AG04449 (cell line): Measurements from ENCODE around the gene FN3KRP.

Source experiments
- CTCF ChIA-PET: fragments of 350-600 bp; formaldehyde crosslinking; extraction: SDS; loops from one replicate; lab custom pipeline; 2021; ENCODE audit warnings: antibody characterized with exemption; lab: Yijun Ruan, JAX
- POLR2A ChIA-PET: fragments of 400-600, 350-600 bp; formaldehyde crosslinking; extraction: SDS; loops from one replicate; lab custom pipeline; 2020; ENCODE audit warnings: antibody characterized with exemption, inconsistent platforms; lab: Yijun Ruan, JAX
- DNase-seq: peaks from one replicate; pipeline ENCODE4 v3.0.0-alpha.2; 2010; ENCODE audit warnings: low read depth, low spot score
- H3K4me3 ChIP-seq: 2 replicates; pipeline ENCODE4 v1.5.1; 2011; ENCODE audit warnings: low read depth, mild to moderate bottlenecking, control low read depth, low read length
- TF ChIP-seq, protein P1 (sequence below): IDR thresholded peaks from one replicate; pipeline ENCODE4 v1.5.1; 2011; ENCODE audit warnings: mild to moderate bottlenecking, moderate library complexity, low read length, control low read depth, inconsistent platforms; ENCODE audit not compliant: insufficient read depth; ENCODE audit errors: missing control alignments

The FN3KRP gene

DNA sequence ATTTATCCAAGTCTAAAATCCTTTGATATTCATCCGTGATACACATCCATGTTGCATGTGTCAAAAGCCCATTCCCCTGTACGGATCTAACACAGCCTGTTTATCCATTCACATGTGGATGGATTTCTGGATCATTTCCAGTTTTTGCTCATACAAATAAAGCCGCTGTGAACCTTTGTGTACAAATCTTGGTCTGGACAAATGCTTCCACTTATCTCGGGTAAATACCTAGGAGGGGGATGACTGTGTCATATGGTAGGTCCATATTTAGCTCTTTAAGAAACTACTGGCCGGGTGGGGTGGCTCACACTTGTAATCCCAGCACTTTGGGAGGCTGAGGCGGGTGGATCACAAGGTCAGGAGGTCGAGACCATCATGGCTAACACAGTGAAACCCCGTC lies 29.0 kb downstream of the FN3KRP start:
- ChIA-PET CTCF (no interaction called here), POLR2A (no interaction called here)
- no peak for DNase-seq
- no peak overlapping the region for H3K4me3 ChIP-seq
- TF ChIP-seq, protein P1, sequence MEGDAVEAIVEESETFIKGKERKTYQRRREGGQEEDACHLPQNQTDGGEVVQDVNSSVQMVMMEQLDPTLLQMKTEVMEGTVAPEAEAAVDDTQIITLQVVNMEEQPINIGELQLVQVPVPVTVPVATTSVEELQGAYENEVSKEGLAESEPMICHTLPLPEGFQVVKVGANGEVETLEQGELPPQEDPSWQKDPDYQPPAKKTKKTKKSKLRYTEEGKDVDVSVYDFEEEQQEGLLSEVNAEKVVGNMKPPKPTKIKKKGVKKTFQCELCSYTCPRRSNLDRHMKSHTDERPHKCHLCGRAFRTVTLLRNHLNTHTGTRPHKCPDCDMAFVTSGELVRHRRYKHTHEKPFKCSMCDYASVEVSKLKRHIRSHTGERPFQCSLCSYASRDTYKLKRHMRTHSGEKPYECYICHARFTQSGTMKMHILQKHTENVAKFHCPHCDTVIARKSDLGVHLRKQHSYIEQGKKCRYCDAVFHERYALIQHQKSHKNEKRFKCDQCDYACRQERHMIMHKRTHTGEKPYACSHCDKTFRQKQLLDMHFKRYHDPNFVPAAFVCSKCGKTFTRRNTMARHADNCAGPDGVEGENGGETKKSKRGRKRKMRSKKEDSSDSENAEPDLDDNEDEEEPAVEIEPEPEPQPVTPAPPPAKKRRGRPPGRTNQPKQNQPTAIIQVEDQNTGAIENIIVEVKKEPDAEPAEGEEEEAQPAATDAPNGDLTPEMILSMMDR = no peak

DNA sequence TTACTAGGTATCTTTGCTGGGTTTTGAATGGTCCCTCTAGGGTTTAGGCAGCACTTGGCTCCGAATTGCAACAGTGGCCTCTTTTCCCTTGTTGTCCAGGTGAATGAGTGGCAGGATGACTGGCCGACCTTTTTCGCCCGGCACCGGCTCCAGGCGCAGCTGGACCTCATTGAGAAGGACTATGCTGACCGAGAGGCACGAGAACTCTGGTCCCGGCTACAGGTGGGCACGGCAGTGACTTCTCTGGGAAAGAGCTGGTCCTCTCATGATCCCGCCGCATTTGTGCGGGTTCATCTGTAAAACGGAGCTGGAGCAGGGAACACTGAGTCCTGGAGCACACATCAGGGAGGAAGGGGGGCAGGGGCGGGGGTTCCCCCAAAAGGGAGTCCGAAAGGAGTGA lies 32.2 kb downstream of the FN3KRP start:
- POLR2A ChIA-PET = no interaction called here

DNA sequence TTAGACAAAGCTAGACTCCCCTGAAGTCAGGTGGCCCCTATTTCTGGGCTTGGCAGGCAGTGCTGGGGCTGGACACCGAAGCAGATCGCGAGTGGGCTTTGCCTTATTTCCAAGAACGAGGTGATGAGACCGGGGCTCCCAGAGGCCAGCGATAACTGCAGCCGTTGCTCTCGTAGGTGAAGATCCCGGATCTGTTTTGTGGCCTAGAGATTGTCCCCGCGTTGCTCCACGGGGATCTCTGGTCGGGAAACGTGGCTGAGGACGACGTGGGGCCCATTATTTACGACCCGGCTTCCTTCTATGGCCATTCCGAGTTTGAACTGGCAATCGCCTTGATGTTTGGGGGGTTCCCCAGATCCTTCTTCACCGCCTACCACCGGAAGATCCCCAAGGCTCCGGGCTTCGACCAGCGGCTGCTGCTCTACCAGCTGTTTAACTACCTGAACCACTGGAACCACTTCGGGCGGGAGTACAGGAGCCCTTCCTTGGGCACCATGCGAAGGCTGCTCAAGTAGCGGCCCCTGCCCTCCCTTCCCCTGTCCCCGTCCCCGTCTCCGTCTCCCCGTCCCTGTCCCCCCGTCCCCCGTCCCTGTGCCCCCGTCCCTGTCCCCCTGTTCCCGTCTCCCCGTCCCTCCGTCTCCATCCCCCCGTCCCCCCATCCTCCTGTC lies 33.9 kb downstream of the FN3KRP start:
- CTCF ChIA-PET = no interaction called here
- TF ChIP-seq, protein P1 = no peak
- POLR2A ChIA-PET = no interaction called here
- no peak overlapping the region for H3K4me3 ChIP-seq
- DNase-seq = no peak

More for the DNA sequence above, 32.2 kb downstream of the FN3KRP start:
- H3K4me3 ChIP-seq = no peak overlapping the region
- CTCF ChIA-PET = interaction anchor here (1.1 kb wide), 1 partner anchor 33 kb away, joined by 3 read pairs; no protein-coding TSS in a partner anchor
- TF ChIP-seq, protein P1 = no peak
- DNase-seq = no peak

DNA sequence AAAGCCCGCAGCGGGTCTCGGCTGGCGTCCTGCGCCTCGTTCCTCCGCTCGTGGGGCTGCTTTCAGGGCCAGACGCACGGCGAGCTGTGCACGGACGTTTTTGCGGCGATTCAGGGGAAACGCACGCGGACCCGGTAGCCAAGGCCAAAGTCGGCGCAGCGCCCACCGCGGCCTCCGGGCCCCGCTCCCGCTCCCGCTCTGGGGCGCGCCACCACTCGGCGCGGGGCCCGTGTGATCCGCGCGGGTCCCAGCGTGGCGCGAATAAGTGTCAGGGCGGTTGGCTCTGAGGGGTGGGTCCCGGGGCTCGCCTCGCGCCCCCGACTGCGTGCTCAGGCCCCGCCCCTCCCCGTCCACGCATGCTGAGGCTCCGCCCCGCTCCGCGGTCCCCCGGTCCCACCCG lies 34.7 kb downstream of the FN3KRP start:
- H3K4me3 ChIP-seq = peak overlapping the region; percentile 63
- TF ChIP-seq, protein P1 = no peak
- DNase-seq = no peak
- CTCF ChIA-PET = no interaction called here
- POLR2A ChIA-PET = no interaction called here

DNA sequence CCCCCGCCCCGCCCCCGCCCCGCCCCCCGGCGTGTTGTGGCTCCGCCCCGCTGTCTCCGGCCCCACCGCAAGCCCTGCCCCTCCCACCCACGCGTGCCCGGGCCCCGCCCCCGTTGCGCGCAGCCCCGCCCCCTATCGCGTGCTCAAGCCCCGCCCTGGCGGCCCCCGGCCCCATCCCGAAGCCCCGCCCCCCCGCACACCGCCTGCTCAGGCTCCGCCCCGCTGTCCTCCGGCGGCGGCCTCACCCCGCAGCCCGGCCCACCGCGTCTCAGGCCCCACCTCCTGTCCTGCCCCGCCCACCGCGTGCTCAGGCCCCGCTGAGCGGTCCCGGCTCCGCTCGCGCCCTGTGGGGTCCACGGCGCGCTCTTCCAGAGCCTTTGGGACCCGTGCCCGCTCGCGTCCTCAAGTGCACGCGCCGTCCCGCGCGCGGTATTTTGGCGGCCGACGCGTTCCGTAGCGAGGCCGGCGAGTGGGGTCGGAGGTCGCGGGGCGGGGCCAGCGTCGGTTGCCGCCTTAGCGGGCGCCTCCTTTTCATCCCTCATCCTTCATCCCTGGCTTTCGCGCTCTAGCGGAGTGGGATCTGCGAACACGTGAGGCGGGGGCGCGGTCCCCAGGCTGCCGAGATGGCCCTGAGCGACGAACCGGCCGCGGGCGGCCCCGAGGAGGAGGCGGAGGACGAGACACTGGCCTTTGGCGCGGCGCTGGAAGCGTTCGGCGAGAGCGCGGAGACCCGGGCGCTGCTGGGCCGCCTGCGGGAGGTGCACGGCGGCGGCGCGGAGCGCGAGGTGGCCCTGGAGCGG lies 35.3 kb downstream of the FN3KRP start, which contains the start of gene TBCD:
Gene TBCD, plus strand, starts transcription at position 495 of the 800 bp plus-strand sequence. Its CDS starts 129 bp downstream, at position 624.
- peak; percentile 24 for DNase-seq
- TF ChIP-seq, protein P1 = no peak
- H3K4me3 ChIP-seq = peak within 1 kb of the TSS; percentile 80
- CTCF ChIA-PET = no interaction called here
- POLR2A ChIA-PET = no interaction called here

DNA sequence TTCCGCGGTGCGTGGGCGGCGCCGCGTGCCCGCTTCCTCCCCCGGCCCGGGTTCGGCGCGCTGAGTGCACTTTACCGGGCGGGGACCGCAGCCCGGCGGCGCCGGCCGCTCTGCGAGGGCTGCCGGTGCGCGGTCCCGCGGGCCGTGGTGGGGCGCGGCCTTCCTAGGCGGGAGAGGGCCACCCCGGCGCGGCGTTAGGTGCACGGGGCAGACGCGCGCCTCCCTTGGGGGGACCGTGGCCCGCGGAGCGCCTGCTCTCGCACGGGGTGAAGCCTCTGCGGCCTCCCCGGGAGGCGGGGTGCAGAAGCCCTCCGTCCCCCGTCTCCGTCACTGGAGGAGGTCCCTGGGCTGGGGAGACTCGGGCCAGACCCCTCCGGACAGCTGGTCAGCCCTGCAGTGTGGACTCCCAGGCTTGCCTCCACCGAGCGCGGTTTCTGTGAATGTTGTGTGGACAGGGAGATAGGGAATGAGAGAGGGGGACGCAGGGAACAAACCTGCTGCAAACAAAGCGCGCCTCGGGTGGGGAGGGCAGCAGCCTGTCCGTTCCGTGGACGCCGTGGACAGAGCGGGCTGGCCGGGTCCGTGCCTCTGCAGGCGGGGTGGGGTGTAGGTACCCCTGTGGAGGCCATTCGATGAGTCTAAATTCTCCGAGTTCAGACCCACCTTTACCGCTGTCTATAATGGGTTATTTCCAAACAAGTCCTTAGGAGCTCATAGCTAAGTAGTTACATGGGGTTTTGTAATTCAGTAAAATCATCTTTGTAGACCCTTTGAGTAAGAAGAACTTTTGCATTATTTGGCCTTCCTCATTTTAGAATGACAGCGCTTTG lies 36.1 kb downstream of the FN3KRP start:
- CTCF ChIA-PET = interaction anchor here (1.4 kb wide), 1 partner anchor 23 kb away, joined by 3 read pairs; no protein-coding TSS in a partner anchor
- POLR2A ChIA-PET = no interaction called here

More for the DNA sequence above, 36.1 kb downstream of the FN3KRP start:
- peak overlapping the region; percentile 80 for H3K4me3 ChIP-seq
- DNase-seq = no peak
- TF ChIP-seq, protein P1 = no peak
